HT-29 (cell line): Measurements from ENCODE around the gene MNX1. TPM values are rescaled to one million over a fixed set of nuclear protein-coding genes. Genes with fewer than 3 reads are reported as not detected.
A peak's percentile ranks its signal among the peaks of the same experiment; 100 is the strongest.

Experiments used
- DNase-seq: peaks from one replicate; pipeline ENCODE4 v3.0.0-alpha.2; 2015; ENCODE audit warnings: low spot score
- total RNA-seq: library from RNA; depleted of rRNA; stranded (reverse); fragments of >200 nt; shearing (Covaris generic); gene quantifications from 2 replicates; pipeline ENCODE4 v1.2.3, GENCODE V29; 2014

Gene MNX1
- total RNA-seq, 1 experiment from 2014 or later: 21.9 TPM

GRCh38 chr7:157014635-157015555, 4.4 kb upstream of the MNX1 start:
- DNase-seq: no peak

- DNase-seq: peak; percentile 34
These were observed 3.4 kb upstream of the MNX1 start for GRCh38 chr7:157013602-157014549.

- DNase-seq: no peak
These were observed 2.6 kb upstream of the MNX1 start for GRCh38 chr7:157013101-157013500.

DNA sequence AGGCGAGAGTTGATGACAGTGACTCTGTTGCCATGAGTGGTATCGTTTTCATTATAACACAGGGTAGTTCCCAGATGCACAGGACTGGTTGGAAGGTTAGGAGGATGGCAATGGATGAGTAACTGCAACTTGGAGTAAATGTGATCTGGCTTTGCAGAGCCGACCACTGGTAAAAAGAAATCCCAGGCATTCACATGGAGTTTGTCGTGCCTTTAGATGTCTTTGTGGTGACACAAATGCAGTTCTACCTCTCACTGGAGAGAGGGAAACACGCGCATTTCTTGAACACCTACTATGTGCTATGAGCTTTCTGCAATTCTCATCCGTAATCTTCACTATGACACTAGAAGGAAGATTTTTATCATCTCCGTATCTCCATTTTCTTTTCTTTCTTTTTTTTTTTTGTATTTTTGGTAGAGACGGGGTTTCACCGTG, 1.7 kb upstream of the MNX1 start:
- DNase-seq: no peak

DNA sequence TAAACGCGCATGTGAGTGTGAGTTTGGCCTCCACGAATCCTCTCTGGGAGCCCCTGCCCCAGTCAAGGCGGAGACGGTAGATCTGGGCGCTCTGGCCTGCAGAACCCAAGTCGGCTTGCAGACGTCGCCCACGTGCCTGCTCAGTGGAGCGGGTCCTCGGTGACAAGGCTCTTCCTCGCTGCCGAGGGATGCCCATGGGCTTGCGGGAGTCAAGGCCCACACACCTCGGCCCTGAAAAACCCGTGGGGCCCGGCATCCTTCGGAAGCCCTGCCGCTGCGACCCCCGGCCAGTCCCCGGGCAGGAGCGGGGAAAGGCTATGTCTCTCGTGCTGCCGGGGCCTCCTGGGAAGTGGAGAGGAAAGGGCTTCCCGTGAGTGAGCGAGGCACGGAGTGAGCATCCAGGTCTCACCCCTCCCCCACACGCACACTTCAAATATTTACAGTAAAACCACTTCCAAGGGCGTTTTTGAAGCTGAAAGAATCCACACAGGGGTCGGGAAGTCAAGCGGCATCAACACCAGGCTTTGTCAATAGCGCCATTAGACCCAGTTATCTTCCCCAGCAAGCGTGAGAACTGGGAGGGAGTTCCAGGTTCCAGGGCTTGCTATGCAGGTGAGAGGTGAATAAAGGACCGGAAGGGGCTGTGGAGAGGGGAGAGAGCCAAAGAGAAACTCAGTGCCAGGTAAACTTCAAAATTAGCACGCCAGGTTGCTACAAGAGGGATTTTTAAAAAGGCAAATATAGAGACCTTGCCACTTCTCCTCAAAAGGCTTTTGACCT, 1.1 kb upstream of the MNX1 start:
- DNase-seq: peak; percentile 66

- DNase-seq: no peak
These were observed 480 bp downstream of the MNX1 start for GRCh38 chr7:157009778-157010587.

GRCh38 chr7:157009170-157009777, 1.2 kb downstream of the MNX1 start:
- peak; percentile 82 for DNase-seq

- peak; percentile 31 for DNase-seq
These were observed 2.0 kb downstream of the MNX1 start for GRCh38 chr7:157008206-157009169.

- peak; percentile 59 for DNase-seq
These were observed 2.9 kb downstream of the MNX1 start for GRCh38 chr7:157007470-157008066.

- DNase-seq: no peak
These were observed 3.5 kb downstream of the MNX1 start for GRCh38 chr7:157006829-157007469.

DNA sequence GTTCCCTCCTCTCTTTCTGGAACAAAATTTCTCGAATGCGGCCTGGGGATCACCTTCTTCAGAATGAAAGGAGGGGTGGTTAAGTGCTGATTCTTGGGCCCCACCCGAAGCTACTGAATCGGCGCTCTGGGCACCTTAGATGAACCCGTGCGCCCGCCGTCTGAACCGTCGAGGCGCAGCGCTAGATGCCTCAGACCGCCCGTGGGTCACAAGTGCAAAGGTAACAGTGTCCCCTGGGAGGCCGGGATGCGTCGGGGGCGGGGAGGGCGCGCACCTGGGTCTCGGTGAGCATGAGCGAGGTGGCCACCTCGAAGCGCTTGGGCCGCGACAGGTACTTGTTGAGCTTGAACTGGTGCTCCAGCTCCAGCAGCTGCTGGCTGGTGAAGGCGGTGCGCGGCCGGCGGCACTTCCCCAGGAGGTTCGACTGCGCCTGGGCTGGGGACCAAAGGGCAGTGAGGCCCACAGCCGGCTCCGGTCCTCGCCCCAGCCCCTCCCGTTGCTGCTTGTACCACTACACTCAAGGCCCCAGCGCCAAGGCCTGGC, 4.2 kb downstream of the MNX1 start:
- no peak for DNase-seq

DNA sequence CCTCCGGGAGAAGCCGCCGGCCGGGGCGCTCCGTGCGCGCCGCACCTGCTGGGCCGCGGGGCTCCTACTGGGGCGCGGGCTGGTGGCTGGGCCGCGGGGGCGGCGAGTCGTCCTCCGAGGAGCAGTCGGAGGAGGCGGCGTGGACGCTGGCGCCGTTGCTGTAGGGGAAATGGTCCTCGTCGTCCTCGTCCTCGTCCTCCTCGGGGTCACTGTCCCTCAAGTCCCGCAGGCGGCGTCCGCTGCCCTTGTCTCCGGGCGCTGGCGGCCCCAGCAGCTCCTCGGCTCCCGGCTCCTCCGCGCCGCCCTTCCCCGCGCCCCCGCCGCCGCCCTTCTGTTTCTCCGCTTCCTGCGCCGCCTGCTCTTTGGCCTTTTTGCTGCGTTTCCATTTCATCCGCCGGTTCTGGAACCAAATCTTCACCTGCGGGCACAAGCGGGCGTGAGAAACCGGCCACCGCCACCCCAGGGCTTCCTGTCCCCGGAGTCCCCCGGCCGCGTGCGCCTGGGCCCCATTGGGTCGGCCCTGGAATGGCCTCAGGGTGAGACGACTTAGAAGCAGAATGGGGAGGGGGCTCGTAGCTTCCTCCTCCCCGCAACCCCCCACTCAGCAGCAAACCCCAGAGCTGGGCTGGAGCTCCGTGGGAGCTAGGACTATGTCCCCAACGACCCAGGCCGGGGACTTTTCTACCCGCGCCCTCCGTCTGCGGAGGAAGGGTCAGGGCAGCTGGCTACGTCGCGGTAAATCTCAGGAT, 4.8 kb downstream of the MNX1 start:
- no peak for DNase-seq

DNA sequence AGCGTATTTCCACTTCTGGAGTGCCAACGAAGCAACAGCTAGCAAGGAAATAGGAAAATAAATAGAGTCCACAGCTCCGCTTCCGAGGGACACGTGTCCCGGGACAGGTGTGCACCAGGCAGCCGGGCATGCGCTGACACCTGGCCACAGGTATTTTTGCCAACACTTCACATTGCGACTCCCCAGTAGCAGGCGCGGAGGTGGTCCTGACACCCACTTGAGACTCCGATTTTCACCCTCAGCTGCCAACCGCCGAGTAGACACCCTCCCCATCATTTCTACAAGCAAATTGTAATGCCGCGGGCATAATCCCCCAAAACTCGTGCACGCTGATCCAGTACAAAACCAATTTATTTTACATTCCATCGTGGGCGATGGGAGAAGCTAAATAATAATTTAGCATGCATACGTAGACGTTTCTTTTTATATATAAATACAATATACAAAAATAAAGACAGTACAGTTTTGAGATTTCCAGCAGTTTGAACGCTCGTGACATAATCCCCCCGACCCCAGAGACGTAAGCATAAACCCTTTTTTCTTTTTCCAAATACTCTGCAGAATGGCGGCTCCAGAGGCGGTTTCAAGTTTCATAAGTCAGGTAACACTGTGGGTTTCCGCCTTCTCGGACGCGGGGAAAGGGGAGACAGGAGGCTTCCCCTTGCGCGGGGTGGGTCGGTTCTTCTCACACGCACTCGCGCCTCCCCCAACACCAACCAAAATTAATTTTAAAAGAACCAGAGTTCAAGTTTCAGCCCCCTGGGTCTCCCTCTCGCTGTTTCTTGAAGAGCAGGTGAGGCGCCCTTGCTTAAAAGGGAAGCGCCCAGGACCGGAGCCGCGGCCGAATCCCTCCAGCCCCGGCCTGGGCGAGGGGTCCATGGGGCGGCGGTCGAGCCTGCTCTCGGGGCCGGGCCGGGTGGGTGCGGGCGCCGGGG, 5.7 kb downstream of the MNX1 start:
- no peak for DNase-seq

- no peak for DNase-seq
These were observed 6.5 kb downstream of the MNX1 start for GRCh38 chr7:157003756-157004520.

DNA sequence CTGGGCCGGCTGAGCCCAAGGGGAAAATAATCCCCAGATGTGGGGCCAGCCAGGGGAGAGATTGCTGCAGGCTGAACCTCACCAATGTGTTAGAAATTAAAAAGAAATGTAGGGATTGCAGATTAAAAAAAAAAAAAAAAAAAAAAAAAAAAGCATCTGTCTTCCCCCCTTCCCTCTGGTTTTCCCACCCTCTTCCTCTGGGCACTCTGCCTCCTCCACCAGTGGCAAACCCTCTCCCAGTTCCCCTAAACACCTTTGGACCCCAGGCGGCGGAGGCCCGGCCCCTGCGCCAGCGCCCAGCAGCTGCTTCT, 7.1 kb downstream of the MNX1 start:
- no peak for DNase-seq
